Measurements from ENCODE around the gene MRRF. TPM values are rescaled to one million over a fixed set of nuclear protein-coding genes. Genes with fewer than 3 reads are reported as not detected.

The MRRF gene
- total and polyA plus RNA-seq, 3 donors from 2014 or later, result 45.5 to 63.4 (median 54.1) TPM

DNA sequence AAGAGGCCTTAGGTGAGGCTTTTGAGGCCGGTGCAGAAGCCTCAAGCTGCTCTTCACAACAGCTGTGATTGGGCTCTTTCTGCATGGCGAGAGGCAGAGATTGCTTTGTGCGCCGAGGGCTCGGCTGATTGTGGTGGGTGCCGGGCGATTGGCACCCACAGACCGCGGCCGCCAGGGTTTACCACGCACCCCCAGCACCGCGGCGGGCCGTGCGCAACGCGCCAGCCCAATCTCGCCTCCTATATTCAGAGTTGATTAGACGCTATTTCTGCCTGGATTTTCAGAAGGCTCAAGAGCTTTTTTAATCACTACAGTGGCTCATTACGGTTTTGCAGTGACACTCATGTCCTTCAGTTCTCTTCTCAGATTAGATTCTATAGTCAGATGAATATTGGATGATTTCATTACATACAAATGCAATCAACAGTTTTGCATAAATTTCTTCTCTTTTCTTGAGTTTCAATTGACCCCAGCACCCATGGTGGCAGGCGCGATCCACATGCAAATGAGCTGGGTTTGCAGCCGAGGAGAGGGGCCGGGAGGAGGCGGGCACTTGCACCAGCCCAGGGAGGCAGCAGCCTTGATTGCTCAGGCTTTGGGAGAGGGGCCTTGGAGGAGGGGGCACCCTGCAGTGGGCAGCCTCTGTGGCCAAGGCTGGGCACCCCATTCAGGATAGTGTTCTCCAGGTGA is 72.3 kb downstream of the MRRF start:
- no peaks in the 10 kb centered on the region for H3K4me1 ChIP-seq
- TF ChIP-seq POLR2A (IDR thresholded peaks at IDR 0.05), result no peak
- TF ChIP-seq, protein P1, sequence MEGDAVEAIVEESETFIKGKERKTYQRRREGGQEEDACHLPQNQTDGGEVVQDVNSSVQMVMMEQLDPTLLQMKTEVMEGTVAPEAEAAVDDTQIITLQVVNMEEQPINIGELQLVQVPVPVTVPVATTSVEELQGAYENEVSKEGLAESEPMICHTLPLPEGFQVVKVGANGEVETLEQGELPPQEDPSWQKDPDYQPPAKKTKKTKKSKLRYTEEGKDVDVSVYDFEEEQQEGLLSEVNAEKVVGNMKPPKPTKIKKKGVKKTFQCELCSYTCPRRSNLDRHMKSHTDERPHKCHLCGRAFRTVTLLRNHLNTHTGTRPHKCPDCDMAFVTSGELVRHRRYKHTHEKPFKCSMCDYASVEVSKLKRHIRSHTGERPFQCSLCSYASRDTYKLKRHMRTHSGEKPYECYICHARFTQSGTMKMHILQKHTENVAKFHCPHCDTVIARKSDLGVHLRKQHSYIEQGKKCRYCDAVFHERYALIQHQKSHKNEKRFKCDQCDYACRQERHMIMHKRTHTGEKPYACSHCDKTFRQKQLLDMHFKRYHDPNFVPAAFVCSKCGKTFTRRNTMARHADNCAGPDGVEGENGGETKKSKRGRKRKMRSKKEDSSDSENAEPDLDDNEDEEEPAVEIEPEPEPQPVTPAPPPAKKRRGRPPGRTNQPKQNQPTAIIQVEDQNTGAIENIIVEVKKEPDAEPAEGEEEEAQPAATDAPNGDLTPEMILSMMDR (IDR thresholded peaks at IDR 0.05), result no peak
- H3K27ac ChIP-seq, result no peak overlapping the region
- whole genome bisulfite sequencing, 2 donors, result 44 to 61% methylated on average over 24 to 26 of the region's 26 CpGs
- H3K36me3 ChIP-seq (ENCODE audit: low read depth, missing control alignments), result no peaks in the 10 kb centered on the region
- no peaks in the 10 kb centered on the region for H3K27me3 ChIP-seq
- no peaks in the 10 kb centered on the region for H3K9me3 ChIP-seq
- no peak overlapping the region for H3K4me3 ChIP-seq
- DNase-seq, result no peak
- intact Hi-C loops (cut with DNase I; ENCODE audit: low total_unique reads), result no loop called here

DNA sequence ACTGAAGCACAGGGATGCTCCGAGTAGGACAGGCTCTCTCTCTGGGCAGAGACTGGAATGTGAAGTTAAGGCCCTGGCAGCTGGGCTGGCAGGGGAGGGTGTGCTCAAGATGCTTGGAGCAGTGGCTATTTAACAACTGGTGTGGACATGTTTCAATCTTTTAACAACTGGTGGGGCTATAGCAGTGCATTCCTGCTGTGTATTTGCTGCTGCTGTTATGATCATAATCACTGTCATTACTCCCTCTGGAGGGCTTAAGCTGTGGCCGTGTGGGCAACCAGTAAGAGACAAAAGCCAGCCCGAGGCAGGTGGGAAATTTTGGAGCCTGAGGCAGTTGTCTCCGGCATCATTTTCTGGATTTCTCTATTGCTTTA is 72.9 kb downstream of the MRRF start:
- TF ChIP-seq, protein P1 (IDR thresholded peaks at IDR 0.05), result no peak
- no peak for TF ChIP-seq POLR2A (IDR thresholded peaks at IDR 0.05)
- Histone ChIP-seq H3K27ac (no peak overlapping the region), H3K4me1 (no peaks in the 10 kb centered on the region), H3K36me3 (ENCODE audit: low read depth, missing control alignments) (no peaks in the 10 kb centered on the region), H3K27me3 (no peaks in the 10 kb centered on the region), H3K9me3 (no peaks in the 10 kb centered on the region), H3K4me3 (no peak overlapping the region)
- WGBS, 2 donors, result 68 to 72% methylated on average over 3 to 4 of the region's 4 CpGs
- no peak for DNase-seq
- intact Hi-C loops (cut with DNase I; ENCODE audit: low total_unique reads), result no loop called here

DNA sequence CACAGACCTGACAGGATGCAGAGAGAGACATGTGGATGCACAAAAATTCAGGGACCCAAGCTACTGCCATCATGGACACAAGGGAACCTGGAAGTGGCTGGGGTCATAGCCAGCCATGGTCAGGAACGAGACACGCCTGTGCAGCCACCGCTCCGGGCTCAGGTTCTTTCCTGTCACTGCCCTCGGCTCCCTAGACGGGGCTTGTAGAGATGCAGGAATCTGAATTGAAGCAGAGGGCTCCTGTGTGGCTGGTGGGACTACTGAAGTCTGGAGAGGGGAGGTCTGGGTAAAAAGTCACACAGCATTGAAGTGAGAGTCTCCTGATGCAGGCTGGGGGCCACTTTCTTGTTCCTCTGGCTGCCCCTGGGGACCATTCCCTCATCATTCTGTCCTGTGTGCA is 73.9 kb downstream of the MRRF start:
- H3K27ac ChIP-seq, result no peak overlapping the region
- H3K4me3 ChIP-seq, result no peak overlapping the region
- H3K27me3 ChIP-seq, result no peaks in the 10 kb centered on the region
- no peaks in the 10 kb centered on the region for H3K9me3 ChIP-seq
- H3K36me3 ChIP-seq (ENCODE audit: low read depth, missing control alignments), result no peaks in the 10 kb centered on the region
- no peak for DNase-seq
- no peaks in the 10 kb centered on the region for H3K4me1 ChIP-seq
- TF ChIP-seq, protein P1 (IDR thresholded peaks at IDR 0.05), result no peak
- no peak for TF ChIP-seq POLR2A (IDR thresholded peaks at IDR 0.05)
- 75 to 88% methylated on average over 5 to 6 of the region's 6 CpGs for WGBS, 2 donors
- intact Hi-C loops (cut with DNase I; ENCODE audit: low total_unique reads), result no loop called here

DNA sequence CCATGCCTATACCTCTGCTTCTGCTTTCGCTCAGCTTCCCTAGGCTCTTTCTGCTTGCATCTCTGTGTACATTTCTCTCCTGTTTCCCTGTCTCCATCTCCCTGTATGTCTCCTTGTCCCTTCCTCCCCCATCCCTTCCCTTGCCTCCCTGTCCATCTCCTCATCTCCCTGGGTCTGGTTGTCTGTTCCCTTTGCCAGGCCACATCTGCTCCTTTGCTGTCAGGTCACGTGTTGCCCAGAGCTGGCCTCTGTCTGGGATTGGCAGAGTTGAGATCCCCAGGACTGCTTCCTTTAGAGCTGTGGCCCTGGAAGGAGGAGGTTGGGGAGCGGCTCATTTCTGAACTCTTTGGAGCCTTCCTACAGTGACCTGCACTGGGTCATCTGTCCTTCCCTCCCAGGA is 74.3 kb downstream of the MRRF start:
- intact Hi-C loops (cut with DNase I; ENCODE audit: low total_unique reads), result no loop called here
- no peaks in the 10 kb centered on the region for H3K27me3 ChIP-seq

More for the DNA sequence above, 74.3 kb downstream of the MRRF start:
- no peak overlapping the region for H3K27ac ChIP-seq
- H3K4me1 ChIP-seq, result no peaks in the 10 kb centered on the region
- 57 to 64% methylated on average over 3 of the region's 3 CpGs for WGBS, 2 donors
- DNase-seq, result no peak
- H3K4me3 ChIP-seq, result no peak overlapping the region
- no peak for TF ChIP-seq POLR2A (IDR thresholded peaks at IDR 0.05)
- TF ChIP-seq, protein P1 (IDR thresholded peaks at IDR 0.05), result no peak
- H3K36me3 ChIP-seq (ENCODE audit: low read depth, missing control alignments), result no peaks in the 10 kb centered on the region
- H3K9me3 ChIP-seq, result no peaks in the 10 kb centered on the region
